Measurements from ENCODE around the gene RND2. TPM values are rescaled to one million over a fixed set of nuclear protein-coding genes. Genes with fewer than 3 reads are reported as not detected.

RND2 gene
- total RNA-seq, 1 donor from 2014 or later, result 7.3 TPM

DNA sequence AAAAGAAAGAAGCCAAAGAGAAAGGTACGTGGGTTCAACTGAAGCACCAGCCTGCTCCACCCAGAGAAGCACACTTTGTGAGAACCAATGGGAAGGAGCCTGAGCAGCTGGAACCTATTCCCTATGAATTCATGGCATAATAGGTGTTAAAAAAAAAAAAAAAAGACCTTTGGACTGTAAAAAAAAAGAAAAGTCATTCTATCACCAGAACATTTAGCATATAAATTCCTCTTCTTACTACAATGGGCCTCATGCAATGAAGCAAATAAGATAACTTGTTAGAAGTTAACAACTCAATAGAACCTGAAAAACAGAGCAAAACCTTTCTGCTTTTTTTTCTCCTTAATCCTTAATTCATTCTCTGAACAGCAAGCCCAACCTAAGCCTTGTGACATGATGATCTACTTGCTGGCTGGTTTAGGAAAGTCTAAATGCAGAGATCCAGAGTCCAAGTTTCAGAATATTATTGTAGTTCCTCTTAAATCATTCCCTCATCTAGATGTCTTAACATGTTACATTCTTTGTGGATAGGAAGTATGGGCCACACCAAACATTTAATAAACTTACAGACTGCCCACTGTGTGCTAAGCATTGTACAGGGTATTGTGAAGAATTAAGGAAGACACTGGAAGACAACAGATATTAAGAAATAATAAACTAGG lies 54.7 kb downstream of the RND2 start:
- H3K4me3 ChIP-seq, result no peak overlapping the region
- no peaks in the 10 kb centered on the region for H3K36me3 ChIP-seq
- intact Hi-C loops (cut with DNase I), result no loop called here
- H3K9me3 ChIP-seq, result no peaks in the 10 kb centered on the region
- no peaks in the 10 kb centered on the region for H3K27me3 ChIP-seq
- TF ChIP-seq, protein P1, sequence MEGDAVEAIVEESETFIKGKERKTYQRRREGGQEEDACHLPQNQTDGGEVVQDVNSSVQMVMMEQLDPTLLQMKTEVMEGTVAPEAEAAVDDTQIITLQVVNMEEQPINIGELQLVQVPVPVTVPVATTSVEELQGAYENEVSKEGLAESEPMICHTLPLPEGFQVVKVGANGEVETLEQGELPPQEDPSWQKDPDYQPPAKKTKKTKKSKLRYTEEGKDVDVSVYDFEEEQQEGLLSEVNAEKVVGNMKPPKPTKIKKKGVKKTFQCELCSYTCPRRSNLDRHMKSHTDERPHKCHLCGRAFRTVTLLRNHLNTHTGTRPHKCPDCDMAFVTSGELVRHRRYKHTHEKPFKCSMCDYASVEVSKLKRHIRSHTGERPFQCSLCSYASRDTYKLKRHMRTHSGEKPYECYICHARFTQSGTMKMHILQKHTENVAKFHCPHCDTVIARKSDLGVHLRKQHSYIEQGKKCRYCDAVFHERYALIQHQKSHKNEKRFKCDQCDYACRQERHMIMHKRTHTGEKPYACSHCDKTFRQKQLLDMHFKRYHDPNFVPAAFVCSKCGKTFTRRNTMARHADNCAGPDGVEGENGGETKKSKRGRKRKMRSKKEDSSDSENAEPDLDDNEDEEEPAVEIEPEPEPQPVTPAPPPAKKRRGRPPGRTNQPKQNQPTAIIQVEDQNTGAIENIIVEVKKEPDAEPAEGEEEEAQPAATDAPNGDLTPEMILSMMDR (IDR thresholded peaks at IDR 0.05), result no peak
- no peak overlapping the region for H3K27ac ChIP-seq
- peaks cover 0 to 7% of the 10 kb centered on the region in 2 donors for H3K4me1 ChIP-seq
- DNase-seq (ENCODE audit: low spot score in 2 of 2), result no peak

Other genes starting within 250 kb of the RND2 start
- not detected for gene WNK4, start 244.6 kb upstream of the RND2 start, total RNA-seq
- gene COA3, start 226.5 kb upstream of the RND2 start, total RNA-seq, result 9.8 TPM
- not detected for gene CNTD1, start 226.4 kb upstream of the RND2 start, total RNA-seq
- 66.1 TPM for gene BECN1, start 200.9 kb upstream of the RND2 start, total RNA-seq
- gene PSME3, start 191.8 kb upstream of the RND2 start, total RNA-seq, result 29.7 TPM
- gene AOC2, start 180.7 kb upstream of the RND2 start, total RNA-seq, result not detected
- gene AOC3, start 174.0 kb upstream of the RND2 start, total RNA-seq, result 128 TPM
- not detected for gene G6PC1, start 124.4 kb upstream of the RND2 start, total RNA-seq
- 3.8 TPM for gene AARSD1, start 60.8 kb upstream of the RND2 start, total RNA-seq
- not detected for gene PTGES3L, start 45.2 kb upstream of the RND2 start, total RNA-seq
- gene RUNDC1, start 44.7 kb upstream of the RND2 start, total RNA-seq, result 10.2 TPM
- gene RPL27, start 26.8 kb upstream of the RND2 start, total RNA-seq, result 417 TPM
- 45.2 TPM for gene IFI35, start 18.4 kb upstream of the RND2 start, total RNA-seq
- 296 TPM for gene VAT1, start 2.8 kb upstream of the RND2 start, total RNA-seq
- 0.85 TPM for gene BRCA1, start 100.1 kb downstream of the RND2 start, total RNA-seq
- gene NBR1, start 146.0 kb downstream of the RND2 start, total RNA-seq, result 45.6 TPM
- 18.5 TPM for gene TMEM106A, start 186.6 kb downstream of the RND2 start, total RNA-seq
- gene CCDC200, start 203.4 kb downstream of the RND2 start, total RNA-seq, result not detected
- gene RNU2-1, start 208.7 kb downstream of the RND2 start, total RNA-seq, result not detected